BJ (cell line): Measurements from ENCODE around the gene MUSK. TPM values are rescaled to one million over a fixed set of nuclear protein-coding genes. Genes with fewer than 3 reads are reported as not detected.

ENCODE experiments used
- CTCF ChIA-PET: fragments of 350-600 bp; formaldehyde crosslinking; extraction: SDS; loops from one replicate; lab custom pipeline; 2021; ENCODE audit warnings: antibody characterized with exemption, inconsistent platforms; lab: Yijun Ruan, JAX
- POLR2A ChIA-PET: fragments of 300-600 bp; sonication (Branson Sonifier 250); formaldehyde crosslinking; extraction: SDS; loops from one replicate; lab custom pipeline; 2021; ENCODE audit warnings: antibody characterized with exemption; lab: Charles Lee
- DNase-seq: peaks from one replicate; pipeline ENCODE4 v3.0.0-alpha.2; 2011; ENCODE audit warnings: low read depth
- H3K27me3 ChIP-seq: 2 replicates; pipeline ENCODE4 v1.6.0; 2011; ENCODE audit warnings: low read length; ENCODE audit not compliant: control insufficient read depth, insufficient read depth
- H3K36me3 ChIP-seq: 2 replicates; pipeline ENCODE4 v1.5.1; 2011; ENCODE audit warnings: low read length; ENCODE audit not compliant: control insufficient read depth, insufficient read depth
- H3K4me3 ChIP-seq: 2 replicates; pipeline ENCODE4 v1.5.1; 2011; ENCODE audit warnings: low read depth, mild to moderate bottlenecking, control low read depth, low read length
- CTCF ChIP-seq: IDR thresholded peaks from 2 replicates; pipeline ENCODE4 v1.5.1; 2011; ENCODE audit warnings: low read depth, mild to moderate bottlenecking, control low read depth, inconsistent platforms, low read length, moderate library complexity; ENCODE audit not compliant: insufficient read depth
- polyA plus RNA-seq: library from polyadenylated mRNA; depleted of rRNA; stranded (reverse); fragments of >200 nt; gene quantifications from 2 replicates; pipeline ENCODE4 v1.2.3, GENCODE V29; 2011

Gene MUSK
- polyA plus RNA-seq, 1 experiment: 0.04 TPM

GRCh38 chr9:110776221-110776620 lies 107.6 kb downstream of the MUSK start:
- no peak for TF ChIP-seq CTCF
- H3K4me3 ChIP-seq: no peak overlapping the region
- CTCF ChIA-PET: interaction anchor here (1.1 kb wide), 1 partner anchor 55 kb away, joined by 3 read pairs; no protein-coding TSS in a partner anchor
- H3K36me3 ChIP-seq: no peaks in the 10 kb centered on the region
- POLR2A ChIA-PET: no interaction called here
- no peaks in the 10 kb centered on the region for H3K27me3 ChIP-seq
- DNase-seq: no peak

GRCh38 chr9:110777196-110777875 lies 108.7 kb downstream of the MUSK start:
- no peaks in the 10 kb centered on the region for H3K36me3 ChIP-seq
- ChIA-PET POLR2A (no interaction called here), CTCF (interaction anchor here (1.0 to 1.2 kb wide), 3 partner anchors 9 to 54 kb away, joined by 3 read pairs; no protein-coding TSS in a partner anchor)
- TF ChIP-seq CTCF: no peak
- no peaks in the 10 kb centered on the region for H3K27me3 ChIP-seq
- H3K4me3 ChIP-seq: no peak overlapping the region
- no peak for DNase-seq

GRCh38 chr9:110777876-110778215 lies 109.3 kb downstream of the MUSK start:
- H3K36me3 ChIP-seq: no peaks in the 10 kb centered on the region; the same call in 1 of the 2 replicates
- H3K4me3 ChIP-seq: no peak overlapping the region
- TF ChIP-seq CTCF: no peak
- no peaks in the 10 kb centered on the region for H3K27me3 ChIP-seq
- DNase-seq: no peak
- ChIA-PET CTCF (interaction anchor here (1.0 to 1.2 kb wide), 2 partner anchors 10 to 11 kb away, joined by 3 read pairs; no protein-coding TSS in a partner anchor), POLR2A (no interaction called here)

- no peak for DNase-seq
- ChIA-PET CTCF (no interaction called here), POLR2A (no interaction called here)
- H3K4me3 ChIP-seq: no peak overlapping the region
- H3K27me3 ChIP-seq: no peaks in the 10 kb centered on the region
- TF ChIP-seq CTCF: no peak
- H3K36me3 ChIP-seq: no peaks in the 10 kb centered on the region; the same call in 1 of the 2 replicates
These were observed 114.1 kb downstream of the MUSK start for GRCh38 chr9:110782701-110783100.

GRCh38 chr9:110784309-110784708 lies 115.7 kb downstream of the MUSK start:
- ChIA-PET CTCF (no interaction called here), POLR2A (no interaction called here)
- no peak for DNase-seq
- no peak for TF ChIP-seq CTCF
- Histone ChIP-seq H3K27me3 (no peaks in the 10 kb centered on the region), H3K36me3 (no peaks in the 10 kb centered on the region; the same call in 1 of the 2 replicates), H3K4me3 (no peak overlapping the region)
